Loucy (cell line): Measurements from ENCODE around the gene SGIP1.

Source experiments
- EZH2phosphoT487 ChIP-seq: fragments of 200-600 bp; IDR thresholded peaks from 2 replicates; pipeline ENCODE4 v1.6.1; 2018; ENCODE audit warnings: antibody characterized with exemption, mild to moderate bottlenecking, moderate library complexity, borderline replicate concordance
- TF ChIP-seq, protein P1 (sequence below): fragments of 200-600 bp; sonication (generic); conservative IDR thresholded peaks from 2 replicates; pipeline ENCODE4 v1.5.1; 2014; ENCODE audit warnings: mild to moderate bottlenecking, antibody characterized with exemption, low read length

DNA sequence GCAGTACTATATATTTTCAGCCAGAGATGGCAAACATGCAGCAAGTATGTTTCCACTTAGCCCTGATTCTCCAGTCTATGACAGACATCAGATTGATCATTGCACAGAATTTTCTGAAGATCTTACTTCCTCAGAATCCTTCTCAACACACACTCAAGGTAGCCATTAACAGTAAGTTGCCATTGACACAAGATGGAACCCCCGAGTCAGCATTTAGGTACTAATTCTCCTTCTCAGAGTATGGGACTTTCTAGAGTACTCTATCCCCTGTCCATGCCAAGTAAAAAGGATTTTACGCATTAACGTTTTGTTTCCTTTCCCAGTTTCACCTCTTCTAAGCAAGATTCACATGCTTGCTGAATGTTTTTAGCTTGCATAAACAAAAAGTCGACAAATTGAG is 63.5 kb downstream of the SGIP1 start:
- TF ChIP-seq, protein P1, sequence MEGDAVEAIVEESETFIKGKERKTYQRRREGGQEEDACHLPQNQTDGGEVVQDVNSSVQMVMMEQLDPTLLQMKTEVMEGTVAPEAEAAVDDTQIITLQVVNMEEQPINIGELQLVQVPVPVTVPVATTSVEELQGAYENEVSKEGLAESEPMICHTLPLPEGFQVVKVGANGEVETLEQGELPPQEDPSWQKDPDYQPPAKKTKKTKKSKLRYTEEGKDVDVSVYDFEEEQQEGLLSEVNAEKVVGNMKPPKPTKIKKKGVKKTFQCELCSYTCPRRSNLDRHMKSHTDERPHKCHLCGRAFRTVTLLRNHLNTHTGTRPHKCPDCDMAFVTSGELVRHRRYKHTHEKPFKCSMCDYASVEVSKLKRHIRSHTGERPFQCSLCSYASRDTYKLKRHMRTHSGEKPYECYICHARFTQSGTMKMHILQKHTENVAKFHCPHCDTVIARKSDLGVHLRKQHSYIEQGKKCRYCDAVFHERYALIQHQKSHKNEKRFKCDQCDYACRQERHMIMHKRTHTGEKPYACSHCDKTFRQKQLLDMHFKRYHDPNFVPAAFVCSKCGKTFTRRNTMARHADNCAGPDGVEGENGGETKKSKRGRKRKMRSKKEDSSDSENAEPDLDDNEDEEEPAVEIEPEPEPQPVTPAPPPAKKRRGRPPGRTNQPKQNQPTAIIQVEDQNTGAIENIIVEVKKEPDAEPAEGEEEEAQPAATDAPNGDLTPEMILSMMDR, result no peak
- no peak for TF ChIP-seq EZH2phosphoT487
